ENCODE measurements around the gene TRABD2B.

DNA sequence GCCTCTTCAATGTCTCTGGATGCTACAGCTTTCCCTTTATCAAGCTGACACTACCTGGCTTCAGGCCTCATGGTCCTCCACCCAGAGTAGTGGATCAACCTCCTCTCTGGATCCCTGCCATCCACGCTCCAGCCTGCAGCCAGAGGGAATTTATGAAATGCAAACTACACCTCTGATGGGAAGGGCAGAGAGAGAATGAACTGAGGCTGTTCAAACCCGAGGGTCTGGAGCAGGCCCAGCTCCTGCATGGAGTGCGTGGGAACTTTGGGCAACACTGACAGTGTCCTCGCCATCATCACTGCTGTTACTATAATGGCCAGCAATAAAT, 157.8 kb downstream of the TRABD2B start:
- TF ChIP-seq, protein P1, sequence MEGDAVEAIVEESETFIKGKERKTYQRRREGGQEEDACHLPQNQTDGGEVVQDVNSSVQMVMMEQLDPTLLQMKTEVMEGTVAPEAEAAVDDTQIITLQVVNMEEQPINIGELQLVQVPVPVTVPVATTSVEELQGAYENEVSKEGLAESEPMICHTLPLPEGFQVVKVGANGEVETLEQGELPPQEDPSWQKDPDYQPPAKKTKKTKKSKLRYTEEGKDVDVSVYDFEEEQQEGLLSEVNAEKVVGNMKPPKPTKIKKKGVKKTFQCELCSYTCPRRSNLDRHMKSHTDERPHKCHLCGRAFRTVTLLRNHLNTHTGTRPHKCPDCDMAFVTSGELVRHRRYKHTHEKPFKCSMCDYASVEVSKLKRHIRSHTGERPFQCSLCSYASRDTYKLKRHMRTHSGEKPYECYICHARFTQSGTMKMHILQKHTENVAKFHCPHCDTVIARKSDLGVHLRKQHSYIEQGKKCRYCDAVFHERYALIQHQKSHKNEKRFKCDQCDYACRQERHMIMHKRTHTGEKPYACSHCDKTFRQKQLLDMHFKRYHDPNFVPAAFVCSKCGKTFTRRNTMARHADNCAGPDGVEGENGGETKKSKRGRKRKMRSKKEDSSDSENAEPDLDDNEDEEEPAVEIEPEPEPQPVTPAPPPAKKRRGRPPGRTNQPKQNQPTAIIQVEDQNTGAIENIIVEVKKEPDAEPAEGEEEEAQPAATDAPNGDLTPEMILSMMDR (IDR thresholded peaks at IDR 0.05; ENCODE audit: insufficient read depth, low read length, poor library complexity, severe bottlenecking): no peak
- no peak for TF ChIP-seq EZH2phosphoT487 (conservative IDR thresholded peaks at IDR 0.05; ENCODE audit: low read length)
